GM23338 (cell line): ENCODE data around the gene MFSD8.

Experiments used
- EZH2 ChIP-seq: fragments of 200-600 bp; sonication (generic); IDR thresholded peaks from one replicate; pipeline ENCODE4 v1.8.0; 2017; ENCODE audit warnings: antibody characterized with exemption, mild to moderate bottlenecking, low read depth; ENCODE audit not compliant: unreplicated experiment
- EZH2phosphoT487 ChIP-seq: fragments of 200-600 bp; sonication (generic); IDR thresholded peaks from one replicate; pipeline ENCODE4 v1.8.1; 2018; ENCODE audit warnings: antibody characterized with exemption; ENCODE audit not compliant: unreplicated experiment
- JUNB ChIP-seq: IDR thresholded peaks from one replicate; pipeline ENCODE4 v1.6.1; 2016; ENCODE audit warnings: antibody characterized with exemption; ENCODE audit not compliant: unreplicated experiment
- POLR2AphosphoS5 ChIP-seq: IDR thresholded peaks from 2 replicates; pipeline ENCODE4 v1.6.1; 2016; ENCODE audit warnings: antibody characterized with exemption, low read depth
- STAT1 ChIP-seq: IDR thresholded peaks from one replicate; pipeline ENCODE4 v1.6.1; 2016; ENCODE audit warnings: antibody characterized with exemption; ENCODE audit not compliant: unreplicated experiment
- TF ChIP-seq, protein P1 (sequence below), 2 experiments: fragments of 200-600 bp in 1 of 2; sonication (generic) in 1 of 2; conservative IDR thresholded peaks; 2 replicates each; pipeline versions ENCODE4 v1.5.1 to v1.6.1; 2016 to 2017; ENCODE audit warnings: antibody characterized with exemption in 2 of 2, low read depth in 2 of 2, mild to moderate bottlenecking in 2 of 2, moderate library complexity in 1 of 2
- TF ChIP-seq, protein P2 (sequence below): IDR thresholded peaks from one replicate; pipeline ENCODE4 v1.6.1; 2018; ENCODE audit warnings: antibody characterized with exemption; ENCODE audit not compliant: unreplicated experiment

DNA sequence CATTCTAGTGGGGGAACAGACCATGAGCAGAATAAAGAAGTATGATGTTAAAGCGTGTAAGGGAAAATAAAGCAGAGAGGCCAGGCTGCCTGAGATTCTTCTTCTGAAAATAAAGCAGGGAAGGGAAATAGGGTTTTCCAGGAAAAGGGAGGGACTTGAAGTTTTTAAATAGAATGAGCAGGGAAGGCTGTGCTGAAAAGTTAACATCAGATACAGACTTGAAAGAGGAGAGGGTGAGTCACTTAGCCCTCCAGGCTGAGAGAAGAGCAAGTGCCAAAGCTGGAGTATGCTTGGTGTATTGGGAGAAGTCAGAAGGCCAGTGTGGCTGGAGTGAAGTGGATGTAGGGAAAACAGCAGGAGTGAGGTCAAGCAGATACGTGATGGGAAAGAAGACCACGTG is 94.3 kb downstream of the MFSD8 start:
- TF ChIP-seq EZH2phosphoT487 (no peak), POLR2AphosphoS5 (no peak), STAT1 (no peak), EZH2 (no peak), JUNB (no peak)
- TF ChIP-seq, protein P1, sequence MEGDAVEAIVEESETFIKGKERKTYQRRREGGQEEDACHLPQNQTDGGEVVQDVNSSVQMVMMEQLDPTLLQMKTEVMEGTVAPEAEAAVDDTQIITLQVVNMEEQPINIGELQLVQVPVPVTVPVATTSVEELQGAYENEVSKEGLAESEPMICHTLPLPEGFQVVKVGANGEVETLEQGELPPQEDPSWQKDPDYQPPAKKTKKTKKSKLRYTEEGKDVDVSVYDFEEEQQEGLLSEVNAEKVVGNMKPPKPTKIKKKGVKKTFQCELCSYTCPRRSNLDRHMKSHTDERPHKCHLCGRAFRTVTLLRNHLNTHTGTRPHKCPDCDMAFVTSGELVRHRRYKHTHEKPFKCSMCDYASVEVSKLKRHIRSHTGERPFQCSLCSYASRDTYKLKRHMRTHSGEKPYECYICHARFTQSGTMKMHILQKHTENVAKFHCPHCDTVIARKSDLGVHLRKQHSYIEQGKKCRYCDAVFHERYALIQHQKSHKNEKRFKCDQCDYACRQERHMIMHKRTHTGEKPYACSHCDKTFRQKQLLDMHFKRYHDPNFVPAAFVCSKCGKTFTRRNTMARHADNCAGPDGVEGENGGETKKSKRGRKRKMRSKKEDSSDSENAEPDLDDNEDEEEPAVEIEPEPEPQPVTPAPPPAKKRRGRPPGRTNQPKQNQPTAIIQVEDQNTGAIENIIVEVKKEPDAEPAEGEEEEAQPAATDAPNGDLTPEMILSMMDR (conservative IDR thresholded peaks at IDR 0.05; ENCODE audit: low read depth in 2 of 2): no peak
- TF ChIP-seq, protein P2, sequence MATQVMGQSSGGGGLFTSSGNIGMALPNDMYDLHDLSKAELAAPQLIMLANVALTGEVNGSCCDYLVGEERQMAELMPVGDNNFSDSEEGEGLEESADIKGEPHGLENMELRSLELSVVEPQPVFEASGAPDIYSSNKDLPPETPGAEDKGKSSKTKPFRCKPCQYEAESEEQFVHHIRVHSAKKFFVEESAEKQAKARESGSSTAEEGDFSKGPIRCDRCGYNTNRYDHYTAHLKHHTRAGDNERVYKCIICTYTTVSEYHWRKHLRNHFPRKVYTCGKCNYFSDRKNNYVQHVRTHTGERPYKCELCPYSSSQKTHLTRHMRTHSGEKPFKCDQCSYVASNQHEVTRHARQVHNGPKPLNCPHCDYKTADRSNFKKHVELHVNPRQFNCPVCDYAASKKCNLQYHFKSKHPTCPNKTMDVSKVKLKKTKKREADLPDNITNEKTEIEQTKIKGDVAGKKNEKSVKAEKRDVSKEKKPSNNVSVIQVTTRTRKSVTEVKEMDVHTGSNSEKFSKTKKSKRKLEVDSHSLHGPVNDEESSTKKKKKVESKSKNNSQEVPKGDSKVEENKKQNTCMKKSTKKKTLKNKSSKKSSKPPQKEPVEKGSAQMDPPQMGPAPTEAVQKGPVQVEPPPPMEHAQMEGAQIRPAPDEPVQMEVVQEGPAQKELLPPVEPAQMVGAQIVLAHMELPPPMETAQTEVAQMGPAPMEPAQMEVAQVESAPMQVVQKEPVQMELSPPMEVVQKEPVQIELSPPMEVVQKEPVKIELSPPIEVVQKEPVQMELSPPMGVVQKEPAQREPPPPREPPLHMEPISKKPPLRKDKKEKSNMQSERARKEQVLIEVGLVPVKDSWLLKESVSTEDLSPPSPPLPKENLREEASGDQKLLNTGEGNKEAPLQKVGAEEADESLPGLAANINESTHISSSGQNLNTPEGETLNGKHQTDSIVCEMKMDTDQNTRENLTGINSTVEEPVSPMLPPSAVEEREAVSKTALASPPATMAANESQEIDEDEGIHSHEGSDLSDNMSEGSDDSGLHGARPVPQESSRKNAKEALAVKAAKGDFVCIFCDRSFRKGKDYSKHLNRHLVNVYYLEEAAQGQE: no peak
